IMR-90 (cell line): ENCODE measurements around the gene EIF2AK2. TPM values are rescaled to one million over a fixed set of nuclear protein-coding genes. Genes with fewer than 3 reads are reported as not detected.
A peak's percentile ranks its signal among the peaks of the same experiment; 100 is the strongest.

ENCODE experiments used
- ATAC-seq: fragments of 200-7000 bp; cut with Tn5 transposase; 2 replicates; pipeline ENCODE4 v1.9.1; 2020; ENCODE audit warnings: low read depth, mild to moderate bottlenecking, moderate library complexity
- BruUV-seq: library from RNA; stranded (reverse); fragments of 400-500 nt; replicated peaks from 2 replicates; lab custom pipeline; 2021; lab: Mats Ljungman, UMichigan
- CTCF ChIA-PET: fragments of 300-600 bp; formaldehyde crosslinking; extraction: SDS; loops from one replicate; lab custom pipeline; 2021; ENCODE audit warnings: antibody characterized with exemption; lab: Yijun Ruan, JAX
- POLR2A ChIA-PET: fragments of 300-600 bp; sonication (Branson Sonifier 250); formaldehyde crosslinking; loops from one replicate; lab custom pipeline; 2022; ENCODE audit warnings: antibody characterized with exemption; ENCODE audit not compliant: unreplicated experiment; lab: Charles Lee
- DNase-seq: peaks from one replicate; pipeline ENCODE4 v3.0.0; 2013
- H2AFZ ChIP-seq: replicated peaks from 2 replicates; pipeline ENCODE3; 2013; ENCODE audit warnings: low read length, mild to moderate bottlenecking; ENCODE audit not compliant: poor library complexity
- H2AK5ac ChIP-seq: 2 replicates; pipeline ENCODE4 v1.6.1; 2013; ENCODE audit warnings: low read depth, low read length, inconsistent platforms
- H2AK9ac ChIP-seq: replicated peaks from 2 replicates; pipeline ENCODE3; 2013; ENCODE audit warnings: mild to moderate bottlenecking, low read depth, low read length, moderate library complexity; ENCODE audit not compliant: poor library complexity
- H2BK120ac ChIP-seq: 2 replicates; pipeline ENCODE4 v1.6.1; 2013; ENCODE audit warnings: low read depth, low read length, inconsistent platforms
- H2BK15ac ChIP-seq: 3 replicates; pipeline ENCODE4 v1.6.1; 2013; ENCODE audit warnings: low read depth, low read length, inconsistent platforms
- H2BK20ac ChIP-seq: 2 replicates; pipeline ENCODE4 v1.6.1; 2013; ENCODE audit warnings: low read depth, mild to moderate bottlenecking, inconsistent platforms, low read length, moderate library complexity
- H2BK5ac ChIP-seq: 2 replicates; pipeline ENCODE4 v1.6.1; 2013; ENCODE audit warnings: mild to moderate bottlenecking, low read depth, low read length, inconsistent platforms; ENCODE audit not compliant: poor library complexity, severe bottlenecking
- H3K14ac ChIP-seq: replicated peaks from 2 replicates; pipeline ENCODE4 v1.6.1; 2013; ENCODE audit warnings: low read depth, low read length, inconsistent platforms
- H3K18ac ChIP-seq: 2 replicates; pipeline ENCODE4 v1.6.1; 2013; ENCODE audit warnings: low read depth, low read length, control low read depth
- H3K23ac ChIP-seq: 2 replicates; pipeline ENCODE4 v1.6.1; 2013; ENCODE audit warnings: low read depth, low read length, inconsistent platforms
- H3K27ac ChIP-seq: 2 replicates; pipeline ENCODE4 v1.5.1; 2013; ENCODE audit warnings: mild to moderate bottlenecking, control low read depth, low read length; ENCODE audit not compliant: insufficient read depth
- H3K27me3 ChIP-seq: 2 replicates; pipeline ENCODE4 v1.6.1; 2013; ENCODE audit warnings: low read length; ENCODE audit not compliant: control insufficient read depth, insufficient read depth
- H3K36me3 ChIP-seq: 2 replicates; pipeline ENCODE4 v1.6.1; 2013; ENCODE audit warnings: low read length, mixed read lengths; ENCODE audit not compliant: control insufficient read depth, insufficient read depth
- H3K4ac ChIP-seq: 2 replicates; pipeline ENCODE4 v1.6.1; 2013; ENCODE audit warnings: low read depth, low read length, inconsistent platforms
- H3K4me1 ChIP-seq: 2 replicates; pipeline ENCODE4 v1.6.1; 2013; ENCODE audit warnings: low read length, mixed read lengths; ENCODE audit not compliant: control insufficient read depth, insufficient read depth
- H3K4me2 ChIP-seq: 2 replicates; pipeline ENCODE4 v1.6.1; 2013; ENCODE audit warnings: low read depth, mild to moderate bottlenecking, control low read depth, low read length, moderate library complexity
- H3K4me3 ChIP-seq: 2 replicates; pipeline ENCODE4 v1.5.1; 2013; ENCODE audit warnings: low read depth, mild to moderate bottlenecking, control low read depth, low read length, moderate library complexity; ENCODE audit not compliant: insufficient read depth
- H3K56ac ChIP-seq: 2 replicates; pipeline ENCODE4 v1.6.1; 2013; ENCODE audit warnings: low read length, inconsistent platforms; ENCODE audit not compliant: insufficient read depth; ENCODE audit errors: extremely low read depth
- H3K79me1 ChIP-seq, 2 experiments: 2 replicates each; pipeline ENCODE4 v1.6.1; 2013; ENCODE audit warnings: low read length in 2 of 2, inconsistent platforms in 1 of 2, low read depth in 1 of 2
- H3K9ac ChIP-seq: 2 replicates; pipeline ENCODE4 v1.6.1; 2013; ENCODE audit warnings: low read depth, low read length, control low read depth
- H3K9me1 ChIP-seq: 2 replicates; pipeline ENCODE4 v1.6.1; 2013; ENCODE audit warnings: low read length, inconsistent platforms; ENCODE audit not compliant: insufficient read depth
- H3K9me3 ChIP-seq: 2 replicates; pipeline ENCODE4 v1.6.1; 2013; ENCODE audit warnings: low read length; ENCODE audit not compliant: control insufficient read depth, insufficient read depth
- H4K20me1 ChIP-seq: 2 replicates; pipeline ENCODE4 v1.6.1; 2013; ENCODE audit warnings: low read length, inconsistent platforms; ENCODE audit not compliant: insufficient read depth
- H4K5ac ChIP-seq: 2 replicates; pipeline ENCODE4 v1.6.1; 2013; ENCODE audit warnings: mild to moderate bottlenecking, low read depth, low read length, control low read depth
- H4K8ac ChIP-seq, 2 experiments: 2 replicates each; pipeline ENCODE4 v1.6.1; 2013; ENCODE audit warnings: low read depth in 2 of 2, low read length in 2 of 2, control low read depth in 1 of 2, inconsistent platforms in 1 of 2
- H4K91ac ChIP-seq: 2 replicates; pipeline ENCODE4 v1.6.1; 2013; ENCODE audit warnings: low read depth, low read length, inconsistent platforms; ENCODE audit not compliant: insufficient read depth
- CEBPB ChIP-seq: IDR thresholded peaks from 2 replicates; pipeline ENCODE4 v1.6.1; 2012; ENCODE audit warnings: low read depth, low read length, improper control_type of control experiment
- MAZ ChIP-seq: IDR thresholded peaks from 2 replicates; pipeline ENCODE4 v1.6.1; 2012; ENCODE audit warnings: low read depth, mild to moderate bottlenecking, low read length, improper control_type of control experiment, moderate library complexity, borderline replicate concordance
- USF2 ChIP-seq: fragments of 150-350 bp; IDR thresholded peaks from 2 replicates; pipeline ENCODE4 v1.6.1; 2017; ENCODE audit warnings: mild to moderate bottlenecking, antibody characterized with exemption, low read length, low read depth
- WGBS, 2 experiments: methylation state at CpG; one replicate each; pipeline versions ENCODE4 v1.1.5 to v1.1.7; 2013; ENCODE audit warnings: missing lambda C conversion rate in 2 of 2; ENCODE audit not compliant: insufficient read length in 1 of 2; ENCODE audit errors: extremely low coverage in 2 of 2; 5-methylcytosine and 5-hydroxymethylcytosine counted together
- dilution Hi-C: fragments of 300-500 bp; cut with HindIII; formaldehyde crosslinking; loops from one replicate; pipeline ENCODE4 v1.14.3; 2018; ENCODE audit warnings: low sequenced_read_pairs; ENCODE audit not compliant: unreplicated experiment
- in situ Hi-C: fragments of 300-500 bp; cut with MboI; formaldehyde crosslinking; loops from 3 replicates; pipeline ENCODE4 v1.14.3; 2019; ENCODE audit warnings: low sequenced_read_pairs, inconsistent platforms, mixed read lengths
- intact Hi-C: fragments of 100-400 bp; cut with micrococcal nuclease; formaldehyde crosslinking; loops from 2 replicates; pipeline ENCODE4 v1.10.0; 2022
- polyA plus RNA-seq, 3 experiments: library from polyadenylated mRNA; depleted of rRNA; stranded (reverse); fragments of >200 nt; gene quantifications; 2 replicates each; pipeline ENCODE4 v1.2.3, GENCODE V29; 2012; ENCODE audit warnings: low replicate concordance in 1 of 3
- total RNA-seq: library from RNA; depleted of rRNA; stranded (reverse); fragments of >200 nt; gene quantifications from 2 replicates; pipeline ENCODE4 v1.2.3, GENCODE V29; 2012

EIF2AK2 gene
- total and polyA plus RNA-seq, 2 of the 4 experiments (the other 2 are of a cell fraction), result 10.2 to 16.8 TPM

- Histone ChIP-seq H3K18ac (no peak overlapping the region), H3K79me1 (peaks cover 11 to 15% of the 10 kb centered on the region in 2 experiments), H2AFZ (no peak overlapping the region), H3K9ac (no peak overlapping the region), H4K8ac (no peak overlapping the region), H2BK120ac (no peak overlapping the region), H4K20me1 (no peaks in the 10 kb centered on the region), H4K5ac (no peak overlapping the region), H3K23ac (no peak overlapping the region), H4K91ac (no peak overlapping the region), H3K14ac (no peak overlapping the region), H3K4me3 (no peak overlapping the region), H2AK5ac (no peak overlapping the region), H3K4me2 (no peak overlapping the region), H3K36me3 (peaks cover 37% of the 10 kb centered on the region), H3K4me1 (no peaks in the 10 kb centered on the region; the same call in 1 of the 2 replicates), H2BK20ac (no peak overlapping the region), H3K9me3 (no peaks in the 10 kb centered on the region), H2AK9ac (no peak overlapping the region), H2BK5ac (no peak overlapping the region), H3K4ac (no peak overlapping the region), H3K56ac (no peak overlapping the region), H3K27ac (no peak overlapping the region), H3K27me3 (no peaks in the 10 kb centered on the region), H3K9me1 (peaks cover 9% of the 10 kb centered on the region), H2BK15ac (no peak overlapping the region)
- BruUV-seq, result no TSS peak
- POLR2A ChIA-PET, result no interaction called here
- intact Hi-C loops, result no loop called here
- CTCF ChIA-PET, result interaction anchor here (0.6 kb wide), 1 partner anchor 76 kb away, joined by 4 read pairs; no protein-coding TSS in a partner anchor
- dilution Hi-C loops, result no loop called here
- ATAC-seq, result no peak; the same call in 1 of the 2 replicates
- WGBS, 2 experiments, result no CpG with 5 or more reads among the region's 1 CpG
- in situ Hi-C loops, result no loop called here
- peak; percentile 68 for DNase-seq
- TF ChIP-seq USF2, result no peak
- no peak for TF ChIP-seq MAZ
- peak; percentile 78 for TF ChIP-seq CEBPB
Measured at GRCh38 chr2:37143974-37144373, 12.8 kb downstream of the EIF2AK2 start.
